ENCODE results near the gene DYNC2LI1. TPM values are rescaled to one million over a fixed set of nuclear protein-coding genes. Genes with fewer than 3 reads are reported as not detected.

Gene DYNC2LI1
- total RNA-seq, 1 donor from 2014 or later, result 22.7 TPM

GRCh38 chr2:43803113-43803512 lies 29.3 kb downstream of the DYNC2LI1 start:
- Histone ChIP-seq H3K27me3 (ENCODE audit: low read depth) (no peaks in the 10 kb centered on the region), H3K4me3 (no peak overlapping the region), H3K27ac (no peak overlapping the region), H3K9me3 (no peaks in the 10 kb centered on the region), H3K4me1 (no peaks in the 10 kb centered on the region), H3K36me3 (peaks cover 38% of the 10 kb centered on the region)
- DNase-seq (no peak), ATAC-seq (no peak)
- intact Hi-C loops (cut with DNase I), result no loop called here
- TF ChIP-seq, protein P1, sequence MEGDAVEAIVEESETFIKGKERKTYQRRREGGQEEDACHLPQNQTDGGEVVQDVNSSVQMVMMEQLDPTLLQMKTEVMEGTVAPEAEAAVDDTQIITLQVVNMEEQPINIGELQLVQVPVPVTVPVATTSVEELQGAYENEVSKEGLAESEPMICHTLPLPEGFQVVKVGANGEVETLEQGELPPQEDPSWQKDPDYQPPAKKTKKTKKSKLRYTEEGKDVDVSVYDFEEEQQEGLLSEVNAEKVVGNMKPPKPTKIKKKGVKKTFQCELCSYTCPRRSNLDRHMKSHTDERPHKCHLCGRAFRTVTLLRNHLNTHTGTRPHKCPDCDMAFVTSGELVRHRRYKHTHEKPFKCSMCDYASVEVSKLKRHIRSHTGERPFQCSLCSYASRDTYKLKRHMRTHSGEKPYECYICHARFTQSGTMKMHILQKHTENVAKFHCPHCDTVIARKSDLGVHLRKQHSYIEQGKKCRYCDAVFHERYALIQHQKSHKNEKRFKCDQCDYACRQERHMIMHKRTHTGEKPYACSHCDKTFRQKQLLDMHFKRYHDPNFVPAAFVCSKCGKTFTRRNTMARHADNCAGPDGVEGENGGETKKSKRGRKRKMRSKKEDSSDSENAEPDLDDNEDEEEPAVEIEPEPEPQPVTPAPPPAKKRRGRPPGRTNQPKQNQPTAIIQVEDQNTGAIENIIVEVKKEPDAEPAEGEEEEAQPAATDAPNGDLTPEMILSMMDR (IDR thresholded peaks at IDR 0.05), result no peak

- Histone ChIP-seq H3K27me3 (ENCODE audit: low read depth) (no peaks in the 10 kb centered on the region), H3K4me1 (no peaks in the 10 kb centered on the region), H3K27ac (no peak overlapping the region), H3K4me3 (no peak overlapping the region), H3K36me3 (peaks cover 47% of the 10 kb centered on the region), H3K9me3 (no peaks in the 10 kb centered on the region)
- TF ChIP-seq, protein P1 (IDR thresholded peaks at IDR 0.05), result no peak
- DNase-seq (no peak), ATAC-seq (no peak)
- intact Hi-C loops (cut with DNase I), result no loop called here
Observed at GRCh38 chr2:43806719-43807031, 32.8 kb downstream of the DYNC2LI1 start.

DNA sequence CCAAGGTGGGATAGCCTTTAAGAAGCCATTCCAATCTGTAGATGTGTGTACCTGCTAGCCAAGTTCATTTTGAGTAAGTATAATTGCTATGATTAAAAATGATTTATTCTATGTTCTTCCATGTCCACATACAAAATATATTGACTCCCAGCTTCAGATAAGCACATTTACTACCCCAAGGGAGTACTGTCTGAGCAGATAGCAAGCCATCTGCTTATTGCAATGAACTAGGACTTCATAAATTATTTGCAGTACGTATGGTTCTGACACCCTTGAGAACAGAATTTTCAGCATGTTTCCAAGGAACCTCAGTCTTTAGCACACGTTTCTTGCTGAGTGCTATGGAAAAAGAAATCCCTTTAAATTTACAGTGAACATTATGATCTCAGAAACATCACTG lies 36.6 kb downstream of the DYNC2LI1 start:
- no peak for ATAC-seq

DNA sequence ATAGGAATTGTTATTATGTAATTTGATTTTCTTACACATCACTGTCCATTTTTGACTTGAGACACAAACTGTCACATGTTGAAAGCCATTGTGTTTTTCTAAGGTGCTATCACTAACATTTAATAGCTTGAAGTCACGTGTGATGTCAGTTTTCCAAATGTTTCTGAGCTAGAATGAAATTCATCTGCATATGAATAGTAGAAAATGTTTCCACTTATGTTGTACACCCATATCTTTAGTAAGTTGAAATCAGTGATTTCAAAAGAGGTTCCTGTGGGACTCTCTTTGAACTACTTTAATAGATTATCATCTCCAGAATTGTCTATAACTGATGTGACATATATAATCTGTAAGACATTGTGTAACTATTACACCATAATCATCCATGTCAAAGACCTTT lies 37.0 kb downstream of the DYNC2LI1 start:
- Histone ChIP-seq H3K27me3 (ENCODE audit: low read depth) (no peaks in the 10 kb centered on the region), H3K36me3 (peaks cover 26% of the 10 kb centered on the region), H3K4me1 (no peaks in the 10 kb centered on the region), H3K4me3 (no peak overlapping the region), H3K9me3 (no peaks in the 10 kb centered on the region), H3K27ac (no peak overlapping the region)
- intact Hi-C loops (cut with DNase I), result no loop called here
- no peak for ATAC-seq
- TF ChIP-seq, protein P1 (IDR thresholded peaks at IDR 0.05), result no peak
- DNase-seq, result no peak

More for the DNA sequence above, 36.6 kb downstream of the DYNC2LI1 start:
- no peaks in the 10 kb centered on the region for H3K9me3 ChIP-seq
- H3K4me3 ChIP-seq, result no peak overlapping the region
- intact Hi-C loops (cut with DNase I), result no loop called here
- H3K27me3 ChIP-seq (ENCODE audit: low read depth), result no peaks in the 10 kb centered on the region
- no peak overlapping the region for H3K27ac ChIP-seq
- H3K36me3 ChIP-seq, result peaks cover 31% of the 10 kb centered on the region
- no peaks in the 10 kb centered on the region for H3K4me1 ChIP-seq
- TF ChIP-seq, protein P1 (IDR thresholded peaks at IDR 0.05), result no peak
- no peak for DNase-seq

- DNase-seq (no peak), ATAC-seq (no peak)
- TF ChIP-seq, protein P1 (IDR thresholded peaks at IDR 0.05), result no peak
- intact Hi-C loops (cut with DNase I), result no loop called here
- Histone ChIP-seq H3K27ac (no peak overlapping the region), H3K4me1 (no peaks in the 10 kb centered on the region), H3K36me3 (peaks cover 21% of the 10 kb centered on the region), H3K9me3 (no peaks in the 10 kb centered on the region), H3K4me3 (no peak overlapping the region), H3K27me3 (ENCODE audit: low read depth) (no peaks in the 10 kb centered on the region)
Observed at GRCh38 chr2:43812006-43812405, 38.2 kb downstream of the DYNC2LI1 start.

- TF ChIP-seq, protein P1 (IDR thresholded peaks at IDR 0.05), result no peak
- Histone ChIP-seq H3K4me3 (no peak overlapping the region), H3K4me1 (no peaks in the 10 kb centered on the region), H3K27ac (no peak overlapping the region), H3K9me3 (no peaks in the 10 kb centered on the region), H3K36me3 (peaks cover 16% of the 10 kb centered on the region), H3K27me3 (ENCODE audit: low read depth) (no peaks in the 10 kb centered on the region)
- DNase-seq, result no peak
- no peak for ATAC-seq
- intact Hi-C loops (cut with DNase I), result no loop called here
Observed at GRCh38 chr2:43812947-43813346, 39.1 kb downstream of the DYNC2LI1 start.
